ELF-1 (cell line): Measurements from ENCODE around the gene CLSTN1.

ENCODE experiments used
- DNase-seq: peaks from one replicate; pipeline ENCODE4 v3.0.0-alpha.2; 2016; ENCODE audit warnings: low read depth, low spot score

The CLSTN1 gene

GRCh38 chr1:9731051-9731537 lies 92.7 kb downstream of the CLSTN1 start:
- no peak for DNase-seq

DNA sequence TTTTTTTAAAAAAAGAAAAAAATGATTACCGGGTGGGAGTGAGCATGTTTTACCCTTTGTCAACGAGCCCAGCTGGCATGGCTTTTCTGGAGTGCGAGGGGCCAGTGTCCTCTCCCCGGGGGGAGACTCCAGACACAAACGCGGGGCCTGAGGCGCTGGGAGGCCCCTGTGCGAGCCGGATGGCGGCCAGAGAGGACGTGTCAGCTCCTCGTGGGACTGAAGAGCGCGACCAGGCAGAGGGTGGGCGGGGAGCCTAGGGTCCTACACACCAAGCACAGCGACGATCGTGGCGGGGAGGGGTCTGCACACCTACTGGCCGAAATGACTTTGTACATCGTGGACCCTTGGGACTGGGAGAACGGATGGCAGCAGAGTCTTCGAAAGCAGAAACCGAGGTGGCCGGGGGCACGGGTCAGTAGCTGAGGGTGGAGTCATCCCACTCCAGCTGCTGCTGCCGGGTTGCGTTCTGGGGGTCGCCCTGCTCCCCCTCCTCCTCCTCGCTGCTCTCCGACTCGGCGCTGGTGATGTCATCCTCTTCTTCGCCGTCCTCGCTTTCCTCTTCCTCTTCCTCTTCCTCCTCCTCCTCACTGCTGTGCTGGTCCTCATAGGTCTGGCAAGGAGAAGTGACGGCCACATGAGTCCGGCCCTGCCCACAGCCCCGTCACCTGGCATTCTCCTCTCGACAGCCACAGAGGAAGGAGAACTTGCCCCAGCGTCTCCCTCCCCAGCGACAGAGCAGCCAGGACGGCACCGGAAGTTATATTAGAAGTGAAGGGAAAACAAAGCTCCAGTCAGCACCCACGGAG lies 93.5 kb downstream of the CLSTN1 start:
- no peak for DNase-seq

DNA sequence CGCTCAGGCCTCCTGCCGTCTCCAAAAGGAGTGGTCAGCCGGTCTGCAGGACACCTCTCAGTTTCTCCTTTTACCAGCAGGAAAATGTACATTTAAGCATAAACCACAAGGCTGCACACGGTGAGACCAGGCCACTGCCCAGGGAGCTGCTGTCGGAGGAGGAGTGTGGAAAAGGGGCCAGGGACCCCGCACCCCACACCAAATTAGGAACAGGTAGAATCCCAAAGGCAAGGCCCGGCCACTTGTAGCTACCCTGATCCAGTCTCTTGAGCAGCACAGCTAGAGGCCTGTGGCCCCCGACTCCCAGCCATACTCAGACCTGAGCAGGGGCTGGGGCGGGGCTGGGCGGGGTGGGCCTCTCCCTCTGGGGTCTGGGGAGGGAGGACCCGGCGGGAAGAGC lies 94.2 kb downstream of the CLSTN1 start:
- no peak for DNase-seq

DNA sequence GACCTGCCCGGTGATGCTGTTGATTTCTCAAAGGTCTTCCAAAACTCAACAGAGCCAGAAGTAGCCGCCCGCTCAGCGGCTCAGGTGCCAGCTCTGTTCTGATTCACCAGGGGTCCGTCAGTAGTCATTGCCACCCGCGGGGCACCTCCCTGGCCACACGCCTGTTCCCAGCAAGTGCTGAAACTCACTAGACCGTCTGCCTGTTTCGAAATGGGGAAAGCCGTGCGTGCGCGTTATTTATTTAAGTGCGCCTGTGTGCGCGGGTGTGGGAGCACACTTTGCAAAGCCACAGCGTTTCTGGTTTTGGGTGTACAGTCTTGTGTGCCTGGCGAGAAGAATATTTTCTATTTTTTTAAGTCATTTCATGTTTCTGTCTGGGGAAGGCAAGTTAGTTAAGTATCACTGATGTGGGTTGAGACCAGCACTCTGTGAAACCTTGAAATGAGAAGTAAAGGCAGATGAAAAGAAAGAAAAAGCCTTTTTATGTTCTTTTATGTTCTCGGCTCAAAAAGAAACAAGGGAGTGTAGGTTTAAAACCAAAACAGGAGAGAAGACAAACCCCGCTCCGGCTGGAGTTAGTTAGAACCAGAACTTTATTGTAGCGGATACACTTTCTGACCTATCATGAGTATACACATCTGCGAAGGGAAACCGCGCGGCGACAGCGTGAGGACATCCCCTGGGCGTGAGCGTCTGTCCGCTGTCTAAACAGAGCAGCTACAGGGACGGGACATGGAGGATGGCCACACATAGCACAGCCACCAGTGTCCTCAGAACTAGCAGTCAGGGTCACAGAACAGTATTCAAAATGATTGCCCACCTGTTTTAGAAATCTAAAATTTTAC lies 95.1 kb downstream of the CLSTN1 start:
- no peak for DNase-seq

GRCh38 chr1:9726905-9727595 lies 96.7 kb downstream of the CLSTN1 start:
- DNase-seq, result no peak

- DNase-seq, result no peak
Measured at GRCh38 chr1:9726406-9726805, 97.4 kb downstream of the CLSTN1 start.

DNA sequence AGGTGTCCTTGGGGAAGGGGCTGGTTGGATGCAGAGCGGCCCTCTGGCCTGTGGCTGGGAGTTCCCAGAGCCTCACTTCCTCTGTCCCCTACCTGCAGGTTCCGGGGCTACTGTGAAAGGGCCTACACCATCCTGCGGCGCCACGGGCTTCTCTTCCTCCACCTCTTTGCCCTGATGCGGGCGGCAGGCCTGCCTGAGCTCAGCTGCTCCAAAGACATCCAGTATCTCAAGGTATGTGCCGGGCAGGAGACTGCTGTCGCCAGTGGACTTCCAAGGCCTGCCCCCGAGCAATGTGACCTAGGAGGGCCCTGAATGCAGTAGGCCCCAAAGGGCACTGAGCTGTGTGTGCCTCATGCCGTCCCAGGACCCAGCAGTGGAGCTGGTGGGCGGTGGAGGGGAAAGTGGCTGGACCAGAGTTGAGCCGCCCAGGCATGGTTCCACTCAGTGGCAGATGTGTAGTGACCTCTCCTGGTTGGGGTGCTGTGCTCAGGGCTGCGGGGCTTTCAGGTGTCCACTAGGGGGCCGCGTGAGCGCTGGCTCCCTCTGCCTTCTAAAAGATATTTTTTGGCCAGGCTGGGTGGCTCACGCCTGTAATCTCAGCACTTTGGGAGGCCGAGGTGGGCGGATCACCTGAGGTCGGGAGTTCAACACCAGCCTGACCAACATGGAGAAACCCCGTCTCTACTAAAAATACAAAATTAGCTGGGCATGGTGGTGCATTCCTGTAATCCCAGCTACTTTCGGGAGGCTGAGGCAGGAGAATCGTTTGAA lies 98.9 kb downstream of the CLSTN1 start:
- DNase-seq, result peak; percentile 88

DNA sequence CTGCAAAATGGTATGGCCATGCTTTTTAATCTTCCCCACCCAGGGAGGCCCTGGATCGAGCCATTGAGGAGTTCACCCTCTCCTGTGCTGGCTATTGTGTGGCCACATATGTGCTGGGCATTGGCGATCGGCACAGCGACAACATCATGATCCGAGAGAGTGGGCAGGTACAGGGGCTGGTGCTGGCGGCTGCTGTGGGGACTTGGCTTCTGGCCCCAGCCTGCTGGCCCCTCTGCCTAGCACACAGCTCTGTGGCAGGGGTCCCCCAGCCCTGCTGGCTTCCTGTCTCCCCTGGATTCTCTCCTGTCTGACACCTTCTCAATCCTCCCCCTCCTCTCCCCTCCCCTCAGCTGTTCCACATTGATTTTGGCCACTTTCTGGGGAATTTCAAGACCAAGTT lies 99.8 kb downstream of the CLSTN1 start:
- no peak for DNase-seq

- no peak for DNase-seq
Measured at GRCh38 chr1:9723068-9723805, 100.5 kb downstream of the CLSTN1 start.

DNA sequence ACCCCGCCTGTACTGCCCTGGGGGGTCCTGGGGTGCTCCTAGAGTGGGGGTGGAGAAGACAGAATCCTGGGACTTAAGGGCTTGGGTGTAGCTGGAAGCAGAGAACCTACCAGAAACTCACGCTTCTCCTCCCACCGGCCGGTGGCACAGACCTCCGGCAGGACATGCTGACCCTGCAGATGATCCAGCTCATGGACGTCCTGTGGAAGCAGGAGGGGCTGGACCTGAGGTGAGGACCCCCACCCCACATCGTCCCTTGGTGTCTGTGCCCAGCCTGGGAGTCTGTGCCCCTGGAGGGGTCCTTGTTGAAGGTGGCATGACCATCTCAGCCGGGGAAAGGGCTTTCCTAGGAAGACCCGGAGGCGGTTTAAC lies 101.4 kb downstream of the CLSTN1 start:
- no peak for DNase-seq

- peak; percentile 93 for DNase-seq
Measured at GRCh38 chr1:9721606-9722377, 102.0 kb downstream of the CLSTN1 start.

DNA sequence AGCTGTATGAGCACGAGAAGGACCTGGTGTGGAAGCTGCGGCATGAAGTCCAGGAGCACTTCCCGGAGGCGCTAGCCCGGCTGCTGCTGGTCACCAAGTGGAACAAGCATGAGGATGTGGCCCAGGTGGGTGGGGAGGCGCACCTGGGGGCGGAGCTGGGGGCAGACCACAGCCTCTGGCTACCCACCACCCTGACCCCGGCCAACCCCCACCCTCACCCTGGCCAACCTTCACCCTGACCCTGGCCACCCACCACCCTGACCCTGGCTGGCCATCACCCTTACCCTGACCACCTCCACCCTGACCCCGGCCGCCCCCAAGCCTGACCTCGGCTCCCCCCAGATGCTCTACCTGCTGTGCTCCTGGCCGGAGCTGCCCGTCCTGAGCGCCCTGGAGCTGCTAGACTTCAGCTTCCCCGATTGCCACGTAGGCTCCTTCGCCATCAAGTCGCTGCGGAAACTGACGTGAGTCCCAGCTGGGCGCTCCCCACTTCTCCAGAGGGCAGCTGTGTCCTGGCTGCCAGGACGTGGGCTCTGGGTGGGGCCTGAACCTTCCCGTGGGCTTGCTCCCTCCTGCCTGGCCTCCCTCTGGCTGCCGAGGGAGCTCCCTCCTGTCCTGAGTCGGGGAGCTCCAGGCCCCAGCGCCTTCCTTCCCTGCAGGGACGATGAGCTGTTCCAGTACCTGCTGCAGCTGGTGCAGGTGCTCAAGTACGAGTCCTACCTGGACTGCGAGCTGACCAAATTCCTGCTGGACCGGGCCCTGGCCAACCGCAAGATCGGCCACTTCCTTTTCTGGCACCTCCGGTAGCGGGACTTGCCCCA lies 102.8 kb downstream of the CLSTN1 start:
- DNase-seq, result no peak

GRCh38 chr1:9719978-9720722 lies 103.6 kb downstream of the CLSTN1 start:
- no peak for DNase-seq

GRCh38 chr1:9718006-9718680 lies 105.6 kb downstream of the CLSTN1 start:
- no peak for DNase-seq

- DNase-seq, result peak; percentile 91
Measured at GRCh38 chr1:9717193-9718005, 106.4 kb downstream of the CLSTN1 start.

- no peak for DNase-seq
Measured at GRCh38 chr1:9716404-9717192, 107.2 kb downstream of the CLSTN1 start.
